Measurements from ENCODE around the gene RPL29. TPM values are rescaled to one million over a fixed set of nuclear protein-coding genes. Genes with fewer than 3 reads are reported as not detected.

Gene RPL29
- total RNA-seq, 1 donor from 2014 or later, result 1,237 TPM

DNA sequence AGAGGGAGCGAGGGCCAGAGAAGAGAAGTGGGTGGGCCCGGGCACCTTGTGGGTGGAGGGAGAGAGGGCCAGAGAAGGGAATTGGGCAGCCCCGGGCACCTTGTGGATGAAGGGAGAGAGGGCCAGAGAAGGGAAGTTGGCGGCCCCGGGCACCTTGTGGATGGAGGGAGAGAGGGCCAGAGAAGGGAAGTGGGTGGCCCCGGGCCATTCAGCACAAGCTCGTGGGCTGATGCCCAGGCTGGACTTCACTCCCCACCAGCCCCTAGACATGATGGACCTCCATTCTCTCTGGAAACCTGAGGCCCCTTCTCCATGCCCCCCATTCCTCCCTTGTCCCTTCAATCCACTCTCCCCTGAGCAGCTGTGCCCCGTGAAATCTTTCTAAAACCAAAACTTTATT is 44.9 kb upstream of the RPL29 start:
- Mint-ChIP-seq H3K36me3 (no peaks in the 10 kb centered on the region), H3K27ac (peak overlapping the region; percentile 58)

DNA sequence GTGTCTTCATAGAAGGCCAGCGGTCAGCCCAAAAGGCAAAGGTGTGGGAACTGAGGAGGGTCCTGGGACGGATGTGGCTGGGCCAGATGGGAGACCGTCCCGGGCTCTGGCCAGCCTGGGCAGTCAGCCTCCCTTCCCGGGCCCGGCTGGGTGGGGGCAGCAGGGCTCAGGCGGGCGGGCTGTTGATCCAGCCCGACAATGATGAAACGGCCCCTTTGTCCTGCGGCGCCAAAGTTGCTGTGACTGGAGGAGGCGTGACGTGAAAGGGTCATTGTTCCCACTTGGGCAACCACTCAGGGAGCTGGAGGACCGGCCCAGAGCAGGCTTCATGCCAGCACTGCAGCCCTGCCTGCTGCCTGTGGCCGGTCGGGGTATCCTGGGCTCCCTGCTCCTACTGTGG is 44.2 kb upstream of the RPL29 start:
- TF ChIP-seq, protein P1, sequence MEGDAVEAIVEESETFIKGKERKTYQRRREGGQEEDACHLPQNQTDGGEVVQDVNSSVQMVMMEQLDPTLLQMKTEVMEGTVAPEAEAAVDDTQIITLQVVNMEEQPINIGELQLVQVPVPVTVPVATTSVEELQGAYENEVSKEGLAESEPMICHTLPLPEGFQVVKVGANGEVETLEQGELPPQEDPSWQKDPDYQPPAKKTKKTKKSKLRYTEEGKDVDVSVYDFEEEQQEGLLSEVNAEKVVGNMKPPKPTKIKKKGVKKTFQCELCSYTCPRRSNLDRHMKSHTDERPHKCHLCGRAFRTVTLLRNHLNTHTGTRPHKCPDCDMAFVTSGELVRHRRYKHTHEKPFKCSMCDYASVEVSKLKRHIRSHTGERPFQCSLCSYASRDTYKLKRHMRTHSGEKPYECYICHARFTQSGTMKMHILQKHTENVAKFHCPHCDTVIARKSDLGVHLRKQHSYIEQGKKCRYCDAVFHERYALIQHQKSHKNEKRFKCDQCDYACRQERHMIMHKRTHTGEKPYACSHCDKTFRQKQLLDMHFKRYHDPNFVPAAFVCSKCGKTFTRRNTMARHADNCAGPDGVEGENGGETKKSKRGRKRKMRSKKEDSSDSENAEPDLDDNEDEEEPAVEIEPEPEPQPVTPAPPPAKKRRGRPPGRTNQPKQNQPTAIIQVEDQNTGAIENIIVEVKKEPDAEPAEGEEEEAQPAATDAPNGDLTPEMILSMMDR (IDR thresholded peaks at IDR 0.05; ENCODE audit: unreplicated experiment), result no peak
- no peak overlapping the region for H3K4me3 Mint-ChIP-seq
- H3K4me1 Mint-ChIP-seq, result peaks cover 12% of the 10 kb centered on the region
- no peak overlapping the region for H3K27ac Mint-ChIP-seq
- H3K36me3 Mint-ChIP-seq, result no peaks in the 10 kb centered on the region
- no peaks in the 10 kb centered on the region for H3K9me3 Mint-ChIP-seq
- no peaks in the 10 kb centered on the region for H3K27me3 Mint-ChIP-seq (ENCODE audit: low read depth)
- no peak for DNase-seq (ENCODE audit: low spot score in 2 of 2, unreplicated experiment in 2 of 2)

More for the DNA sequence above, 44.9 kb upstream of the RPL29 start:
- Mint-ChIP-seq H3K4me1 (peaks cover 18% of the 10 kb centered on the region), H3K27me3 (ENCODE audit: low read depth) (no peaks in the 10 kb centered on the region), H3K9me3 (no peaks in the 10 kb centered on the region), H3K4me3 (no peak overlapping the region)
- TF ChIP-seq, protein P1 (IDR thresholded peaks at IDR 0.05; ENCODE audit: unreplicated experiment), result no peak
- no peak for DNase-seq (ENCODE audit: low spot score in 2 of 2, unreplicated experiment in 2 of 2)

DNA sequence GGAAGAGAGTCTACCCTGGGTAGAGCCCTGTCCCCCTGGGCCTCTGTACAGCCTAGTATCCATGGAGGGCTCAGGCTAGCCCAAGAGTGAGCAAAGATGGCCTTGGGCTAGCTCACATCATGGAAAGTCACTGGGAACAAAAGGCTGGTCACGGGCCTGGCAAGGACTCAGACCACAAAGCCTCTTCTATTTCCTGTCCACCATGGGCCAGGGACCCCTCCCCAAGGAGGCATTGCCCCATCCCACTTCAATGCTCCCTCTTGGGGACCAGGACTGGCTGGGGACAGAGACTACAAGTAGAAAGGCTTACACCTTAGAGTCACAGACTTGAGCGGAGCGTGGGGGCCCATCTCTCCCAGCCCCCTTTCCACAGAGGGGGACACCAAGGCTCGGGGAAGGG is 43.7 kb upstream of the RPL29 start:
- peaks cover 12% of the 10 kb centered on the region for H3K4me1 Mint-ChIP-seq
- no peak overlapping the region for H3K4me3 Mint-ChIP-seq
- no peak overlapping the region for H3K27ac Mint-ChIP-seq
- DNase-seq (ENCODE audit: low spot score in 2 of 2, unreplicated experiment in 2 of 2), result no peak
- H3K27me3 Mint-ChIP-seq (ENCODE audit: low read depth), result no peaks in the 10 kb centered on the region
- TF ChIP-seq, protein P1 (IDR thresholded peaks at IDR 0.05; ENCODE audit: unreplicated experiment), result no peak
- no peaks in the 10 kb centered on the region for H3K36me3 Mint-ChIP-seq
- no peaks in the 10 kb centered on the region for H3K9me3 Mint-ChIP-seq

DNA sequence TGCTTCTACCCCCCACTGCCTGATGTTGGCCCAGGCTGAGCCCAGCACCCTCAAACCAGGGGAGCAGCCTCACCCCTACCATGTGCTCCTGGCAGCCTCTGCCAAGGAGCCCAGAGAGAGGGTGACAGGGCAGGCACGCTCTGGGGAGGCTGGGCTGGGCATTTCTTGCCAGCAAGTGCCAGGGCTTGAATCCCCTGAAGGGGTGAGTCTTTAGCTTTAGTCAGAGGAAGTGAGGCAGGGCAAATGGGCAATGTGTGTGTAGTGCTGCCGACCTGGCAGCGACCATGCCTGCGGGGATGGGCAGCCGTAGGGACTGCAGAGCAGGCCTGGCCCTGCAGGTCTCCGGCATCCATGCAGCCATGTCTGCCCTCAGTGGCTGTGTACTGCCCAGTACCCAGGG is 42.5 kb upstream of the RPL29 start:
- Mint-ChIP-seq H3K9me3 (no peaks in the 10 kb centered on the region), H3K27ac (no peak overlapping the region), H3K4me1 (peaks cover 12% of the 10 kb centered on the region), H3K36me3 (no peaks in the 10 kb centered on the region), H3K27me3 (ENCODE audit: low read depth) (no peaks in the 10 kb centered on the region), H3K4me3 (no peak overlapping the region)
- DNase-seq (ENCODE audit: low spot score in 2 of 2, unreplicated experiment in 2 of 2), result no peak
- TF ChIP-seq, protein P1 (IDR thresholded peaks at IDR 0.05; ENCODE audit: unreplicated experiment), result no peak

DNA sequence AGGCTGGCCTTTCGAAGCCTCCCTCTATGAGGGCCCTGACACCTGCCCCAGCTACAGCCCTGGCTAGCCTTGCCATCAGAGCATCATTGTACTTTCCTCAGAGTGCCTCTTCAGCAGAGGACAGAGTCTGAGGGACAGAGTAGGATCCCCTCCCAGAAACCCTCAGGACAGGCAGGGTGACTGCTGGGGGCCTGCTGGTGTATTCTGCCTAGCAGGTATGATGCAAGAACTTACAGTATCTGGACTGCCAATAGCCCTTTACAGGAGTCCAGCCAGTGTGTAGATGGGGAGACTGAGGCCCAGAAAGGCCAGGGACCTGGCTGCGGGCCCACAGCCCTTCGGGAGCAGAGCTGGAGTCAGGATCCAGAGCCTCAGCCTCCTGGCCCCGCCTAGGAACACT is 41.6 kb upstream of the RPL29 start:
- H3K4me3 Mint-ChIP-seq, result no peak overlapping the region
- H3K27me3 Mint-ChIP-seq (ENCODE audit: low read depth), result no peaks in the 10 kb centered on the region
- no peak for DNase-seq (ENCODE audit: low spot score in 2 of 2, unreplicated experiment in 2 of 2)
- H3K27ac Mint-ChIP-seq, result no peak overlapping the region
- H3K9me3 Mint-ChIP-seq, result no peaks in the 10 kb centered on the region
- TF ChIP-seq, protein P1 (IDR thresholded peaks at IDR 0.05; ENCODE audit: unreplicated experiment), result no peak
- H3K36me3 Mint-ChIP-seq, result no peaks in the 10 kb centered on the region
- H3K4me1 Mint-ChIP-seq, result peaks cover 12% of the 10 kb centered on the region

DNA sequence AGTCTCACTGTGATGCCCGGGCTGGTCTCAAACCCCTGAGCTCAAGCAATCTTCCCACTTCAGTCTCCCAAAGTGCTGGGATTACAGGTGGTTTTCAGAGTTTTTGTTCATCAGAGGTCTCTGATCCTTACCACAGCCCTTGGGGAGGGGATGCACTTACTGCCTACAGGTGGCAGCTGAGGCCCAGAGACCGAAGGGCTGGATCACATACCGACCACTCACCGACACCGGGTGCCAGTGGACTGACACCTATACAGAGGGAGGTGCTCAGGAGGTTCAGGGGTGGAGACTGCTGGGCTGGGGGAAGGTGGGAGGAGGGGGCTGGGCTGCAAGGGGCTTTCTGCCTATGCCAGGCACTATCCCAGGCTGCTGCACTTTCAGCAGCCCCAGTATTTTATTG is 41.1 kb upstream of the RPL29 start:
- no peak overlapping the region for H3K27ac Mint-ChIP-seq
- H3K4me3 Mint-ChIP-seq, result no peak overlapping the region
- TF ChIP-seq, protein P1 (IDR thresholded peaks at IDR 0.05; ENCODE audit: unreplicated experiment), result no peak
- H3K4me1 Mint-ChIP-seq, result peaks cover 15% of the 10 kb centered on the region
- no peaks in the 10 kb centered on the region for H3K36me3 Mint-ChIP-seq
- H3K27me3 Mint-ChIP-seq (ENCODE audit: low read depth), result no peaks in the 10 kb centered on the region
- no peaks in the 10 kb centered on the region for H3K9me3 Mint-ChIP-seq
- no peak for DNase-seq (ENCODE audit: low spot score in 2 of 2, unreplicated experiment in 2 of 2)

Data from mesothelial cell of epicardium (in vitro differentiated cells).